Vagina (tissue), 2 donors: ENCODE data around the gene MXD1. TPM values are rescaled to one million over a fixed set of nuclear protein-coding genes. Genes with fewer than 3 reads are reported as not detected.

Experiments used
- DNase-seq, 2 donors: peaks; one replicate each; pipeline ENCODE4 v3.0.0-alpha.2; 2017; ENCODE audit errors: extremely low spot score in 2 of 2
- H3K27ac ChIP-seq: fragments of 200-600 bp; sonication (generic); one replicate; pipeline ENCODE4 v1.5.1; 2019
- H3K27me3 ChIP-seq: fragments of 200-600 bp; sonication (generic); one replicate; pipeline ENCODE4 v1.5.1; 2019
- H3K36me3 ChIP-seq, 2 donors: fragments of 200-600 bp; sonication (generic); one replicate each; pipeline ENCODE4 v1.5.1; 2017 to 2019
- H3K4me1 ChIP-seq: fragments of 200-600 bp; sonication (generic); one replicate; pipeline ENCODE4 v1.5.1; 2019
- H3K4me3 ChIP-seq, 2 donors: fragments of 200-600 bp; sonication (generic); 1 replicate in 1 of 2; 2 replicates in 1 of 2; pipeline ENCODE4 v1.5.1; 2016 to 2019
- H3K9me3 ChIP-seq: fragments of 200-600 bp; sonication (generic); one replicate; pipeline ENCODE4 v1.5.1; 2019
- CTCF ChIP-seq, 3 experiments: fragments of 450-650 bp in 2 of 3; fragments of 200-600 bp in 1 of 3; sonication (generic) in 1 of 3; IDR thresholded peaks; one replicate each; pipeline ENCODE4 v1.5.1; 2017 to 2019; ENCODE audit warnings: antibody characterized with exemption in 3 of 3, mild to moderate bottlenecking in 2 of 3, moderate library complexity in 2 of 3
- POLR2A ChIP-seq, 2 donors: fragments of 450-650 bp; IDR thresholded peaks; one replicate each; pipeline ENCODE4 v1.6.1; 2017; ENCODE audit warnings: antibody characterized with exemption in 2 of 2, mild to moderate bottlenecking in 2 of 2, moderate library complexity in 2 of 2
- POLR2AphosphoS5 ChIP-seq, 2 donors: sonication (generic); formaldehyde crosslinking; IDR thresholded peaks; one replicate each; pipeline ENCODE4 v1.9.0; 2017; ENCODE audit warnings: antibody characterized with exemption in 2 of 2, mild to moderate bottlenecking in 2 of 2, low read depth in 1 of 2; ENCODE audit not compliant: insufficient read depth in 1 of 2
- intact Hi-C: fragments of 100-400 bp; cut with DNase I; formaldehyde crosslinking; loops from one replicate; pipeline ENCODE4 v1.15.1; 2023
- total RNA-seq: library from RNA; depleted of rRNA; stranded (reverse); fragments of >200 nt; gene quantifications from one replicate; pipeline ENCODE4 v1.2.3, GENCODE V29; 2016

Gene MXD1
- total RNA-seq, 1 donor from 2014 or later: 55.2 TPM

GRCh38 chr2:69969991-69970390, 55.1 kb downstream of the MXD1 start:
- no peaks in the 10 kb centered on the region for H3K4me1 ChIP-seq
- no peaks in the 10 kb centered on the region for H3K27me3 ChIP-seq
- DNase-seq: no peak
- intact Hi-C loops: no loop called here
- H3K9me3 ChIP-seq: no peaks in the 10 kb centered on the region
- H3K4me3 ChIP-seq: no peak overlapping the region
- H3K27ac ChIP-seq: no peak overlapping the region
- TF ChIP-seq CTCF (IDR thresholded peaks at IDR 0.05) (no peak), POLR2A (IDR thresholded peaks at IDR 0.05) (no peak), POLR2AphosphoS5 (IDR thresholded peaks at IDR 0.05; ENCODE audit: insufficient read depth in 1 of 2, low read depth in 1 of 2) (no peak)
- H3K36me3 ChIP-seq: no peaks in the 10 kb centered on the region

GRCh38 chr2:69972822-69973221, 57.9 kb downstream of the MXD1 start:
- DNase-seq: no peak
- intact Hi-C loops: no loop called here
- Histone ChIP-seq H3K36me3 (no peaks in the 10 kb centered on the region), H3K27me3 (no peaks in the 10 kb centered on the region), H3K4me3 (no peak overlapping the region), H3K27ac (no peak overlapping the region), H3K4me1 (no peaks in the 10 kb centered on the region), H3K9me3 (no peaks in the 10 kb centered on the region)
- TF ChIP-seq POLR2AphosphoS5 (IDR thresholded peaks at IDR 0.05; ENCODE audit: insufficient read depth in 1 of 2, low read depth in 1 of 2) (no peak), POLR2A (IDR thresholded peaks at IDR 0.05) (no peak), CTCF (IDR thresholded peaks at IDR 0.05) (no peak)

GRCh38 chr2:69973335-69973735, 58.4 kb downstream of the MXD1 start:
- no peaks in the 10 kb centered on the region for H3K4me1 ChIP-seq
- no peak overlapping the region for H3K4me3 ChIP-seq
- no peaks in the 10 kb centered on the region for H3K27me3 ChIP-seq
- H3K9me3 ChIP-seq: no peaks in the 10 kb centered on the region
- no peak overlapping the region for H3K27ac ChIP-seq
- intact Hi-C loops: no loop called here
- no peaks in the 10 kb centered on the region for H3K36me3 ChIP-seq
- TF ChIP-seq POLR2A (IDR thresholded peaks at IDR 0.05) (no peak), POLR2AphosphoS5 (IDR thresholded peaks at IDR 0.05; ENCODE audit: insufficient read depth in 1 of 2, low read depth in 1 of 2) (no peak), CTCF (IDR thresholded peaks at IDR 0.05) (no peak)
- no peak for DNase-seq

GRCh38 chr2:69975136-69975852, 60.4 kb downstream of the MXD1 start:
- Histone ChIP-seq H3K4me1 (no peaks in the 10 kb centered on the region), H3K27ac (no peak overlapping the region), H3K4me3 (no peak overlapping the region), H3K9me3 (no peaks in the 10 kb centered on the region), H3K36me3 (no peaks in the 10 kb centered on the region), H3K27me3 (no peaks in the 10 kb centered on the region)
- TF ChIP-seq POLR2A (IDR thresholded peaks at IDR 0.05): no peak
- no peak for TF ChIP-seq POLR2AphosphoS5 (IDR thresholded peaks at IDR 0.05; ENCODE audit: insufficient read depth in 1 of 2, low read depth in 1 of 2)
- TF ChIP-seq CTCF (IDR thresholded peaks at IDR 0.05): no peak
- DNase-seq: no peak
- intact Hi-C loops: no loop called here

GRCh38 chr2:69975853-69976462, 61.0 kb downstream of the MXD1 start:
- intact Hi-C loops: no loop called here
- Histone ChIP-seq H3K27ac (no peak overlapping the region), H3K4me1 (no peaks in the 10 kb centered on the region), H3K9me3 (no peaks in the 10 kb centered on the region), H3K36me3 (no peaks in the 10 kb centered on the region), H3K27me3 (no peaks in the 10 kb centered on the region), H3K4me3 (no peak overlapping the region)
- TF ChIP-seq POLR2A (IDR thresholded peaks at IDR 0.05): no peak
- TF ChIP-seq POLR2AphosphoS5 (IDR thresholded peaks at IDR 0.05; ENCODE audit: insufficient read depth in 1 of 2, low read depth in 1 of 2): no peak
- no peak for TF ChIP-seq CTCF (IDR thresholded peaks at IDR 0.05)
- DNase-seq: no peak
